Transverse colon (tissue), 4 donors: ENCODE measurements around the gene KLHL25. TPM values are rescaled to one million over a fixed set of nuclear protein-coding genes. Genes with fewer than 3 reads are reported as not detected.
"Not testable (repeated sequence)": the region's sequence is repeated elsewhere in the genome, so short reads cannot be mapped to it uniquely, and the experiment has no call there.

Experiments used
- DNase-seq: peaks from one replicate; pipeline ENCODE4 v3.0.0-alpha.2; 2019
- H3K27ac ChIP-seq, 4 donors: fragments of 200-600 bp; sonication (generic); 2 replicates each; pipeline ENCODE4 v1.5.1; 2016 to 2018; ENCODE audit warnings: inconsistent platforms in 4 of 4
- H3K27me3 ChIP-seq: fragments of 200-600 bp; sonication (generic); 2 replicates; pipeline ENCODE4 v1.5.1; 2017; ENCODE audit warnings: inconsistent platforms
- H3K36me3 ChIP-seq, 4 donors: fragments of 200-600 bp; sonication (generic); 2 replicates each; pipeline ENCODE4 v1.5.1; 2017 to 2019; ENCODE audit warnings: inconsistent platforms in 4 of 4
- H3K4me1 ChIP-seq, 4 donors: fragments of 200-600 bp; sonication (generic); 2 replicates each; pipeline ENCODE4 v1.5.1; 2017 to 2020; ENCODE audit warnings: inconsistent platforms in 4 of 4
- H3K4me3 ChIP-seq, 4 donors: fragments of 200-600 bp; sonication (generic); 1 replicate in 1 of 4; 2 replicates in 3 of 4; pipeline versions ENCODE4 v1.5.1 to v1.6.1; 2017 to 2019; ENCODE audit warnings: inconsistent platforms in 4 of 4
- H3K9me3 ChIP-seq, 2 donors: fragments of 200-600 bp; sonication (generic); 2 replicates each; pipeline ENCODE4 v1.5.1; 2017 to 2019; ENCODE audit warnings: inconsistent platforms in 2 of 2
- EP300 ChIP-seq: sonication (generic); formaldehyde crosslinking; IDR thresholded peaks from one replicate; pipeline ENCODE4 v1.6.1; 2017; ENCODE audit warnings: antibody characterized with exemption, low read depth
- POLR2A ChIP-seq: fragments of 450-650 bp; IDR thresholded peaks from one replicate; pipeline ENCODE4 v1.6.1; 2016; ENCODE audit warnings: antibody characterized with exemption, mild to moderate bottlenecking, moderate library complexity
- POLR2AphosphoS5 ChIP-seq, 3 donors: sonication (generic); formaldehyde crosslinking; IDR thresholded peaks; one replicate each; pipeline ENCODE4 v1.6.1; 2016; ENCODE audit warnings: antibody characterized with exemption in 3 of 3
- WGBS, 2 donors: methylation state at CpG; one replicate each; pipeline ENCODE4 v1.1.5; 2018; ENCODE audit warnings: low coverage in 1 of 2; 5-methylcytosine and 5-hydroxymethylcytosine counted together
- in situ Hi-C, 4 donors: fragments of 200-750 bp; cut with MboI; loops; one replicate each; pipeline versions ENCODE4 v1.15.0 to v1.15.1; 2017; ENCODE audit warnings: low sequenced_read_pairs in 3 of 4, low pct_ligation_motif_present in 1 of 4, low pct_unique_long_range_greater_than_20kb in 1 of 4
- intact Hi-C: fragments of 100-400 bp; cut with DNase I; formaldehyde crosslinking; loops from one replicate; pipeline ENCODE4 v1.15.1; 2023; ENCODE audit warnings: low total_unique reads
- total RNA-seq, 4 donors: library from RNA; depleted of rRNA; stranded (reverse); fragments of >200 nt; gene quantifications; one replicate each; pipeline ENCODE4 v1.1.0, GENCODE V29; 2016
- TF ChIP-seq, protein P1 (sequence below), 5 experiments: fragments of 200-600 bp in 3 of 5; fragments of 450-650 bp in 2 of 5; sonication (generic) in 3 of 5; IDR thresholded peaks; 1 replicate in 2 of 5; 2 replicates in 3 of 5; pipeline ENCODE4 v1.5.1; 2016 to 2017; ENCODE audit warnings: antibody characterized with exemption in 5 of 5, inconsistent platforms in 3 of 5, mild to moderate bottlenecking in 2 of 5, moderate library complexity in 1 of 5

The KLHL25 gene
- total RNA-seq, 4 donors from 2014 or later, result 10.1 to 36.0 (median 10.8) TPM

DNA sequence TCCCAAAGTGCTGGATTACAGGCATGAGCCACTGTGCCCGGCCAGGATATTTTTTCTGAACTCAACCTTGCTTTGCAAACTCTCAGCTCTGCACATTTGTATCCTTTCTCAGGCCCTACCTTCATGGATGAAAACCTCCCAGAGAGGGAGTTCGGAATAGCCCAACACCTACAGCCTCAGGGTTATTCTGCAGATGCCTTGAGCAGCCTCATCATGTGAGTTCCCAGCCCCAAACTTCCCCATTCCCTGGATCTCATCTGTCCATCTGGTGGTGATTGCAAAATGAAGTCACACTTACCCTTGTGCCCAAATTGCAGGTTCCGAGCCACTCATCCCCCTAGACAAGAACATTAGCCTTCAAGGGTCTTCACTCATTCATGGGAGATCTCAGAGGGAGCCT, 39.9 kb upstream of the KLHL25 start:
- intact Hi-C loops, result no loop called here
- Histone ChIP-seq H3K27ac (peak overlapping the region in 1 of 4 donors; percentile 5), H3K4me3 (no peak overlapping the region), H3K9me3 (no peaks in the 10 kb centered on the region), H3K36me3 (no peaks in the 10 kb centered on the region), H3K27me3 (no peaks in the 10 kb centered on the region), H3K4me1 (peaks cover 0 to 45% (median 22%) of the 10 kb centered on the region in 4 donors)
- in situ Hi-C loops, result loop anchor here (5.0 to 25.0 kb wide), 8 partner anchors 90 to 547 kb away; no protein-coding TSS in a partner anchor
- TF ChIP-seq EP300 (no peak), POLR2AphosphoS5 (IDR thresholded peaks at IDR 0.05) (no peak), POLR2A (no peak)
- TF ChIP-seq, protein P1, sequence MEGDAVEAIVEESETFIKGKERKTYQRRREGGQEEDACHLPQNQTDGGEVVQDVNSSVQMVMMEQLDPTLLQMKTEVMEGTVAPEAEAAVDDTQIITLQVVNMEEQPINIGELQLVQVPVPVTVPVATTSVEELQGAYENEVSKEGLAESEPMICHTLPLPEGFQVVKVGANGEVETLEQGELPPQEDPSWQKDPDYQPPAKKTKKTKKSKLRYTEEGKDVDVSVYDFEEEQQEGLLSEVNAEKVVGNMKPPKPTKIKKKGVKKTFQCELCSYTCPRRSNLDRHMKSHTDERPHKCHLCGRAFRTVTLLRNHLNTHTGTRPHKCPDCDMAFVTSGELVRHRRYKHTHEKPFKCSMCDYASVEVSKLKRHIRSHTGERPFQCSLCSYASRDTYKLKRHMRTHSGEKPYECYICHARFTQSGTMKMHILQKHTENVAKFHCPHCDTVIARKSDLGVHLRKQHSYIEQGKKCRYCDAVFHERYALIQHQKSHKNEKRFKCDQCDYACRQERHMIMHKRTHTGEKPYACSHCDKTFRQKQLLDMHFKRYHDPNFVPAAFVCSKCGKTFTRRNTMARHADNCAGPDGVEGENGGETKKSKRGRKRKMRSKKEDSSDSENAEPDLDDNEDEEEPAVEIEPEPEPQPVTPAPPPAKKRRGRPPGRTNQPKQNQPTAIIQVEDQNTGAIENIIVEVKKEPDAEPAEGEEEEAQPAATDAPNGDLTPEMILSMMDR (IDR thresholded peaks at IDR 0.05), result no peak
- 87% methylated on average over 3 of the region's 3 CpGs; no CpG with 5 or more reads in 1 of the 2 donors for WGBS, 2 donors
- no peak for DNase-seq

GRCh38 chr15:85832394-85832793, 37.7 kb upstream of the KLHL25 start:
- intact Hi-C loops, result no loop called here

GRCh38 chr15:85831415-85832113, 36.8 kb upstream of the KLHL25 start:
- H3K9me3 ChIP-seq, result no peaks in the 10 kb centered on the region
- no peaks in the 10 kb centered on the region for H3K27me3 ChIP-seq
- peak; percentile 73 for DNase-seq
- TF ChIP-seq, protein P1 (IDR thresholded peaks at IDR 0.05), result peak; percentile 47 to 65 (median 58)
- no peak for TF ChIP-seq POLR2A
- no peak for TF ChIP-seq POLR2AphosphoS5 (IDR thresholded peaks at IDR 0.05)
- TF ChIP-seq EP300, result no peak
- peaks cover 0 to 17% (median 6%) of the 10 kb centered on the region in 4 donors for H3K4me1 ChIP-seq
- H3K27ac ChIP-seq, result peak overlapping the region in 3 of 4 donors; percentile 20 to 43 (median 40)
- in situ Hi-C loops, result loop anchor here (10.0 to 25.0 kb wide), 7 partner anchors 87 to 544 kb away; no protein-coding TSS in a partner anchor
- intact Hi-C loops, result loop anchor here (2.0 kb wide), 1 partner anchor 101 kb away; no protein-coding TSS in a partner anchor
- 53 to 86% methylated on average over 7 to 15 of the region's 15 CpGs for WGBS, 2 donors
- H3K4me3 ChIP-seq, result no peak overlapping the region
- H3K36me3 ChIP-seq, result no peaks in the 10 kb centered on the region

More at GRCh38 chr15:85832394-85832793, 37.7 kb upstream of the KLHL25 start:
- Histone ChIP-seq H3K27me3 (no peaks in the 10 kb centered on the region), H3K4me1 (peaks cover 0 to 23% (median 9%) of the 10 kb centered on the region in 4 donors), H3K9me3 (no peaks in the 10 kb centered on the region), H3K36me3 (no peaks in the 10 kb centered on the region), H3K27ac (peak overlapping the region in 3 of 4 donors; percentile 14 to 43 (median 16)), H3K4me3 (no peak overlapping the region)
- in situ Hi-C loops, result loop anchor here (10.0 to 25.0 kb wide), 7 partner anchors 88 to 545 kb away; no protein-coding TSS in a partner anchor
- TF ChIP-seq POLR2AphosphoS5 (IDR thresholded peaks at IDR 0.05) (no peak), POLR2A (no peak), EP300 (no peak)
- TF ChIP-seq, protein P1 (IDR thresholded peaks at IDR 0.05), result no peak
- WGBS, 2 donors, result 77% methylated on average over 4 of the region's 4 CpGs; no CpG with 5 or more reads in 1 of the 2 donors
- DNase-seq, result no peak

- intact Hi-C loops (loop anchor here (2.0 kb wide), 1 partner anchor 99 kb away; no protein-coding TSS in a partner anchor), in situ Hi-C loops (loop anchor here (10.0 to 25.0 kb wide), 7 partner anchors 85 to 542 kb away; no protein-coding TSS in a partner anchor)
- H3K27ac ChIP-seq, H3K36me3 ChIP-seq, DNase-seq, H3K4me3 ChIP-seq, H3K9me3 ChIP-seq, H3K27me3 ChIP-seq: not testable (repeated sequence)
- WGBS, 2 donors, result 94% methylated on average over 4 of the region's 4 CpGs; no CpG with 5 or more reads in 1 of the 2 donors
- H3K4me1 ChIP-seq, result peaks cover 0 to 21% (median 5%) of the 10 kb centered on the region in 4 donors
These were observed 35.0 kb upstream of the KLHL25 start for GRCh38 chr15:85829754-85830153.
